Measurements from ENCODE around the gene FNDC10.

DNA sequence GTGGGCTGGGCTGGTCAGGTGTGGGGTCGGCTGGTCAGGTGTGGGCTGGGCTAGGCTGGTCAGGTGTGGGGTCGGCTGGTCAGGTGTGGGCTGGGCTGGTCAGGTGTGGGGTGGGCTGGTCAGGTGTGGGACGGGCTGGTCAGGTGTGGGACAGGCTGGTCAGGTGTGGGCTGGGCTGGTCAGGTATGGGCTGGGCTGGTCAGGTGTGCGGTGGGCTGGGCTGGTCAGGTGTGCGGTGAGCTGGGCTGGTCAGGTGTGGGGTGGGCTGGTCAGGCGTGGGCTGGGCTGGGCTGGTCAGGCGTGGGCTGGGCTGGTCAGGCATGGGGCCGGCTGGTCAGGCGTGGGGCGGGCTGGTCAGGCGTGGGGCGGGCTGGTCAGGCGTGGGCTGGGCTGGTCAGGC is 6.3 kb upstream of the FNDC10 start:
- TF ChIP-seq, protein P1, sequence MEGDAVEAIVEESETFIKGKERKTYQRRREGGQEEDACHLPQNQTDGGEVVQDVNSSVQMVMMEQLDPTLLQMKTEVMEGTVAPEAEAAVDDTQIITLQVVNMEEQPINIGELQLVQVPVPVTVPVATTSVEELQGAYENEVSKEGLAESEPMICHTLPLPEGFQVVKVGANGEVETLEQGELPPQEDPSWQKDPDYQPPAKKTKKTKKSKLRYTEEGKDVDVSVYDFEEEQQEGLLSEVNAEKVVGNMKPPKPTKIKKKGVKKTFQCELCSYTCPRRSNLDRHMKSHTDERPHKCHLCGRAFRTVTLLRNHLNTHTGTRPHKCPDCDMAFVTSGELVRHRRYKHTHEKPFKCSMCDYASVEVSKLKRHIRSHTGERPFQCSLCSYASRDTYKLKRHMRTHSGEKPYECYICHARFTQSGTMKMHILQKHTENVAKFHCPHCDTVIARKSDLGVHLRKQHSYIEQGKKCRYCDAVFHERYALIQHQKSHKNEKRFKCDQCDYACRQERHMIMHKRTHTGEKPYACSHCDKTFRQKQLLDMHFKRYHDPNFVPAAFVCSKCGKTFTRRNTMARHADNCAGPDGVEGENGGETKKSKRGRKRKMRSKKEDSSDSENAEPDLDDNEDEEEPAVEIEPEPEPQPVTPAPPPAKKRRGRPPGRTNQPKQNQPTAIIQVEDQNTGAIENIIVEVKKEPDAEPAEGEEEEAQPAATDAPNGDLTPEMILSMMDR (IDR thresholded peaks at IDR 0.05): no peak
- no peak for TF ChIP-seq EZH2 (IDR thresholded peaks at IDR 0.05)
- no peak for TF ChIP-seq EZH2phosphoT487 (IDR thresholded peaks at IDR 0.05)

Measured in neural progenitor cell (in vitro differentiated cells).